Gastrocnemius medialis (tissue), 4 donors: ENCODE data around the gene TERT. TPM values are rescaled to one million over a fixed set of nuclear protein-coding genes. Genes with fewer than 3 reads are reported as not detected.

Experiments
- ATAC-seq, 2 donors: fragments of 150-250 bp; one replicate each; pipeline ENCODE4 v1.9.1; 2016
- DNase-seq, 2 donors: peaks; one replicate each; pipeline ENCODE4 v3.0.0-alpha.2; 2019
- H3K27ac ChIP-seq, 4 donors: fragments of 200-600 bp; sonication (generic); 1 replicate in 1 of 4; 2 replicates in 3 of 4; pipeline ENCODE4 v1.5.1; 2016 to 2018; ENCODE audit warnings: mild to moderate bottlenecking in 2 of 4, moderate library complexity in 1 of 4
- H3K27me3 ChIP-seq, 3 donors: fragments of 200-600 bp; sonication (generic) in 2 of 3; 1 replicate in 1 of 3; 2 replicates in 2 of 3; pipeline versions ENCODE4 v1.5.1 to v1.6.0; 2016 to 2019; ENCODE audit warnings: mild to moderate bottlenecking in 1 of 3, moderate library complexity in 1 of 3
- H3K36me3 ChIP-seq, 2 donors: fragments of 200-600 bp; sonication (generic) in 1 of 2; one replicate each; pipeline ENCODE4 v1.5.1; 2017 to 2018
- H3K4me1 ChIP-seq, 2 donors: fragments of 200-600 bp; sonication (generic) in 1 of 2; one replicate each; pipeline ENCODE4 v1.5.1; 2016 to 2017; ENCODE audit warnings: mild to moderate bottlenecking in 2 of 2
- H3K4me3 ChIP-seq, 4 donors: fragments of 200-600 bp; sonication (generic) in 3 of 4; 1 replicate in 1 of 4; 2 replicates in 3 of 4; pipeline ENCODE4 v1.5.1; 2016 to 2019; ENCODE audit warnings: mild to moderate bottlenecking in 2 of 4
- H3K9me3 ChIP-seq, 3 donors: fragments of 200-600 bp; sonication (generic) in 2 of 3; 1 replicate in 1 of 3; 2 replicates in 2 of 3; pipeline ENCODE4 v1.5.1; 2016 to 2019
- CTCF ChIP-seq, 5 experiments: fragments of 450-650 bp in 3 of 5; fragments of 200-600 bp in 2 of 5; sonication (generic) in 2 of 5; IDR thresholded peaks in 4 of 5; conservative IDR thresholded peaks in 1 of 5; 1 replicate in 4 of 5; 2 replicates in 1 of 5; pipeline ENCODE4 v1.5.1; 2016 to 2019; ENCODE audit warnings: antibody characterized with exemption in 5 of 5, mild to moderate bottlenecking in 3 of 5, moderate library complexity in 3 of 5
- POLR2A ChIP-seq, 2 donors: fragments of 450-650 bp; IDR thresholded peaks; one replicate each; pipeline ENCODE4 v1.6.1; 2017; ENCODE audit warnings: antibody characterized with exemption in 2 of 2, mild to moderate bottlenecking in 2 of 2, moderate library complexity in 2 of 2
- in situ Hi-C, 4 donors: fragments of 200-750 bp; cut with MboI; loops; one replicate each; pipeline versions ENCODE4 v1.15.0 to v1.8.0; 2017; ENCODE audit warnings: low sequenced_read_pairs in 4 of 4
- intact Hi-C: fragments of 100-400 bp; cut with DNase I; formaldehyde crosslinking; loops from one replicate; pipeline ENCODE4 v1.15.1; 2023; ENCODE audit warnings: low total_unique reads
- total RNA-seq, 4 donors: library from RNA; depleted of rRNA; stranded (reverse); fragments of >200 nt; gene quantifications; one replicate each; pipeline versions ENCODE4 v1.1.0 to v1.2.3, GENCODE V29; 2016

The TERT gene
- total RNA-seq, 4 donors from 2014 or later, result not detected

GRCh38 chr5:1253456-1254105 is 41.3 kb downstream of the TERT start:
- Histone ChIP-seq H3K9me3 (no peaks in the 10 kb centered on the region), H3K4me3 (no peak overlapping the region), H3K27ac (no peak overlapping the region), H3K36me3 (no peaks in the 10 kb centered on the region), H3K27me3 (peaks cover 2 to 10% (median 10%) of the 10 kb centered on the region in 3 donors), H3K4me1 (no peaks in the 10 kb centered on the region)
- intact Hi-C loops, result no loop called here
- ATAC-seq (no peak), DNase-seq (no peak)
- in situ Hi-C loops, result no loop called here
- TF ChIP-seq CTCF (IDR thresholded peaks at IDR 0.05 in 4 of 5, conservative IDR thresholded peaks at IDR 0.05 in 1 of 5), result no peak

DNA sequence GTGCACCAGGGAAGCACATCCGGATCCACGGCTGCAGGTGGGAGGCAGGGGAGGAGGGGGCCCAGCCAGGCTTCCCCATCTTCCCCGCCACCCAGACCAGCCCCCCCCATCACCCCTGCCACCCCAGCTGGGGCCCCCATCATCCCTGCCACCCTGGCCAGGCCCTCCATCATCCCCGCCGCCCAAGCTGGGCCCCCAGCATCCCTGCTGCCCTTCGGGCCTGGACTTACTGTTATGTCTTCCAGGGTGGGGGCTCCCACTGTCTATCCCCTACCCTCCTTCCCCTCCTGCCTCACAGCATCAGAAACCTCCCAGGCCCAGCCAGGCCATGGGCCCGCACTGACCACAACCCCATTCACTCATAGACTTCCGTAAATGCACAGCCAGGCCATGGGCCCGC is 42.2 kb downstream of the TERT start:
- H3K27ac ChIP-seq, result no peak overlapping the region
- DNase-seq (no peak), ATAC-seq (no peak)
- no peak overlapping the region for H3K4me3 ChIP-seq
- no peaks in the 10 kb centered on the region for H3K9me3 ChIP-seq
- H3K27me3 ChIP-seq, result peaks cover 6 to 19% (median 13%) of the 10 kb centered on the region in 3 donors
- intact Hi-C loops (no loop called here), in situ Hi-C loops (no loop called here)
- no peaks in the 10 kb centered on the region for H3K4me1 ChIP-seq
- TF ChIP-seq POLR2A (IDR thresholded peaks at IDR 0.05), result no peak
- TF ChIP-seq CTCF (IDR thresholded peaks at IDR 0.05 in 4 of 5, conservative IDR thresholded peaks at IDR 0.05 in 1 of 5), result no peak
- H3K36me3 ChIP-seq, result no peaks in the 10 kb centered on the region

DNA sequence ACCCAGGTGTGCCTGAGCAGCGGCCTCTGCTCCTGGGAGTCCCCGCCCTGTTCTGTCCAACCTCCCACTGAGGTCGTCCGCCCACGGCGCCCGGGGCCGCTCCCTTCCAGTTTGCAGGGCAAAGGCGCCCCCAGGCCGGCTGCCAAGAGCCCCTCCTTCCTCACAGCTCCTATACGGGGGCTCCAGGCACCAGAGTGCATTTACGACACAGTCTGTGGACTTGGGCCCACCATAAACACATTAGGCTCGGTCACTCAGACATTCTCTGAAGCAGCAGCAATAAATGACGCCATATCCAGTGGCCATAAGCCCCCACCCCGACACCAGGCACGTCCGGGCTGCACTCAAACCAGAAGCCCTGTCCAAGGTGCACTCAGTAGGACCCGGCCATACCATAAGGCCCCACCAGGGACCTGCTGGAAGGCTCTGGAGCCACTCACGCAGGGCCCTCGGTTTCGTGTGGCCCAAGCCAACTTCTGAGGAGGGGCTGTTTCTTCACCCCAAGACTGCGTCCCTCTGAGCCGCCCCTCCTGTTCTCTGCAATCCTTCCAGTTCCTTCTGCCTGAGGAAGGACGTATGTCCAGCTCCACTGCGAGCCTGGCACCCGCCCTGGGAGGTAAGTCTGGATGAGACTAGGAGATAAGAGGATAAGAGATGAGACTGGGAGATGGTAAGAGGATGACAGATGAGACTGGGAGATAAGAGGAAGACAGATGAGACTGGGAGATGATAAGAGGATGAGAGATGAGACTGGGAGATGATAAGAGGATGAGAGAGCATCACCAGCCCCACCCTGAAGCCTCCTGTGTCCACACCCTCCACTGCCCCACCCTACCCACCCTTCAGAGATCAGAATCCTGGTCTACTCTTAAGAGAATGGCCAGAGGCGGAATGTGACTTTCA is 42.9 kb downstream of the TERT start:
- ATAC-seq, result no peak
- in situ Hi-C loops (no loop called here), intact Hi-C loops (no loop called here)
- Histone ChIP-seq H3K4me3 (no peak overlapping the region), H3K36me3 (no peaks in the 10 kb centered on the region), H3K27ac (no peak overlapping the region), H3K4me1 (no peaks in the 10 kb centered on the region), H3K27me3 (peaks cover 14 to 21% (median 16%) of the 10 kb centered on the region in 3 donors), H3K9me3 (no peaks in the 10 kb centered on the region)
- no peak for TF ChIP-seq POLR2A (IDR thresholded peaks at IDR 0.05)
- no peak for TF ChIP-seq CTCF (IDR thresholded peaks at IDR 0.05 in 4 of 5, conservative IDR thresholded peaks at IDR 0.05 in 1 of 5)
- no peak for DNase-seq

DNA sequence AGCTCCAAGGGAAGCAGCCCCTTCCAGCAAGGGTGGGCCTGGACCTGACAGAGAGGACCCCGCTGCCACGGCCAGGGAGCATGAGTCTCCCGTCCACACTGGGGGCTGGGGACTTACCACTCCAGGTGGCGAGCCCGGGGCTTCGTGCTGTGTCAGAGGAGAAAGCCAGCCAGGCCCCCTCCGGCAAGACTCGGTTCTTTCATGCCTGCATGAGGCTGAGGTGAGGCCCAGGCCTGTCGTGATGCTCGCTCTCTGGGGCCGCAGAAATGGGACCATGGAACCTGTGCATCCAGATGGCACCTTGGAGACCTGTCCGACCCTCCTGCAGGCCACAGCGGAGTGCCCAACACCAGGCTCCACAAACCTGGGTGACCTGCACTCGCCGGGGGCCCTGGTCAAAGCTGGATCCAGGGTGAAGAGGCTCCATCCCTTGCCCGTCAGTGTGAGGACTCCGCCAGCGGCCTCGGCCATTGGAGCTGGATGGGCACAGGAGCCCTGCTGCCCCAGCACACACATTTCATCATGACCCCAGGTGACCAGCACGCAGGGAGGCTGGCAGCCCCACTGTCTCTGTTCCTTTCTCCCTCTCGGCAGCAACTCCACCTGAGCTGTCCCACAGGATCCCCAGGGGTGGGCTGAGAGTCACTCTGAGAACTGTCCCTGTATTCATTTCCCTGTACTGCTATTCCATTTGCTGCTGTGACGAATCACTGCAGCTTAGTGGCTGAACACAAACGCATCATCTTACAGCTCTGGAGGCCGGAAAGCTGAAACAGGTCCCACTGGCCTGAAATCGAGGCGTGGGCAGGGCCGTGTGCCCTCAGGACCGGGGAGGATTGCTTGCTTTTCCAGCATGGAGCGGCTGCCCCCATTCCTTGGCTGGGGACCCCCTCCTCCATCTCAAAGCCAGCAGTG is 45.2 kb downstream of the TERT start:
- H3K27ac ChIP-seq, result no peak overlapping the region
- H3K36me3 ChIP-seq, result no peaks in the 10 kb centered on the region
- intact Hi-C loops (no loop called here), in situ Hi-C loops (no loop called here)
- ATAC-seq, result no peak
- H3K4me1 ChIP-seq, result no peaks in the 10 kb centered on the region
- no peak overlapping the region for H3K4me3 ChIP-seq
- H3K27me3 ChIP-seq, result peaks cover 18 to 44% (median 25%) of the 10 kb centered on the region in 3 donors
- no peak for DNase-seq
- TF ChIP-seq CTCF (IDR thresholded peaks at IDR 0.05 in 4 of 5, conservative IDR thresholded peaks at IDR 0.05 in 1 of 5), result no peak
- TF ChIP-seq POLR2A (IDR thresholded peaks at IDR 0.05), result no peak
- H3K9me3 ChIP-seq, result no peaks in the 10 kb centered on the region
